SU-DHL-6 (cell line): ENCODE measurements around the gene GPR78.

ENCODE experiments used
- H2AFZ ChIP-seq: fragments of 200-600 bp; sonication (generic); 2 replicates; pipeline ENCODE4 v1.6.1; 2014; ENCODE audit warnings: low read depth, mild to moderate bottlenecking, moderate library complexity, mixed read lengths, antibody characterized with exemption, low read length; ENCODE audit not compliant: severe bottlenecking
- H3F3A ChIP-seq: fragments of 200-600 bp; shearing (Covaris generic); 2 replicates; pipeline ENCODE4 v1.6.0; 2016; ENCODE audit warnings: antibody characterized with exemption, mild to moderate bottlenecking; ENCODE audit not compliant: insufficient read depth
- H3K27ac ChIP-seq: fragments of 200-600 bp; sonication (generic); 2 replicates; pipeline ENCODE4 v1.5.1; 2016; ENCODE audit warnings: low read depth, mild to moderate bottlenecking, low read length, moderate library complexity, mixed read lengths
- H3K27me3 ChIP-seq: fragments of 200-600 bp; sonication (generic), shearing (Covaris generic); 2 replicates; pipeline ENCODE4 v1.6.0; 2014; ENCODE audit warnings: mild to moderate bottlenecking, low read length
- H3K36me3 ChIP-seq: fragments of 200-600 bp; sonication (generic); 2 replicates; pipeline ENCODE4 v1.6.1; 2014; ENCODE audit warnings: mild to moderate bottlenecking, low read length, mixed read lengths
- H3K4me2 ChIP-seq: fragments of 300-600, 200-600 bp; shearing (Covaris generic), sonication (generic); 2 replicates; pipeline ENCODE4 v1.6.0; 2014; ENCODE audit warnings: low read length, low read depth, mild to moderate bottlenecking; ENCODE audit not compliant: poor library complexity, severe bottlenecking
- H3K4me3 ChIP-seq: fragments of 200-600 bp; sonication (generic); 2 replicates; pipeline ENCODE4 v1.5.1; 2014; ENCODE audit warnings: antibody characterized with exemption, low read length, mild to moderate bottlenecking, mixed read lengths; ENCODE audit not compliant: insufficient read depth, poor library complexity, severe bottlenecking
- H3K79me2 ChIP-seq: fragments of 200-600 bp; sonication (generic); 2 replicates; pipeline ENCODE4 v1.6.1; 2014; ENCODE audit warnings: mild to moderate bottlenecking, low read length, moderate library complexity; ENCODE audit not compliant: insufficient read depth
- H3K9ac ChIP-seq: fragments of 200-600 bp; sonication (generic); 2 replicates; pipeline ENCODE4 v1.7.0; 2014; ENCODE audit warnings: mild to moderate bottlenecking, low read length
- H3K9me2 ChIP-seq: fragments of 200-600 bp; sonication (generic); replicated peaks from 2 replicates; pipeline ENCODE4 v1.6.1; 2014; ENCODE audit warnings: low read length; ENCODE audit not compliant: insufficient read depth
- H3K9me3 ChIP-seq: fragments of 200-600 bp; sonication (generic); 2 replicates; pipeline ENCODE4 v1.6.1; 2014; ENCODE audit warnings: low read length, mixed read lengths; ENCODE audit not compliant: insufficient read depth
- H4K20me1 ChIP-seq: fragments of 200-600 bp; sonication (generic); 2 replicates; pipeline ENCODE4 v1.6.1; 2014; ENCODE audit warnings: low read depth, mild to moderate bottlenecking, antibody characterized with exemption, low read length, moderate library complexity, mixed read lengths
- CTCF ChIP-seq: fragments of 200-600 bp; sonication (generic); IDR thresholded peaks from one replicate; pipeline ENCODE4 v1.5.1; 2017; ENCODE audit warnings: antibody characterized with exemption, mild to moderate bottlenecking, low read length, moderate library complexity; ENCODE audit not compliant: insufficient read depth, poor library complexity, severe bottlenecking
- EZH2phosphoT487 ChIP-seq: fragments of 200-600 bp; sonication (generic), shearing (Covaris generic); conservative IDR thresholded peaks from 2 replicates; pipeline ENCODE4 v1.6.1; 2018; ENCODE audit warnings: mild to moderate bottlenecking, antibody characterized with exemption, low read length, moderate library complexity, mixed read lengths

GPR78 gene

GRCh38 chr4:8553991-8554405 lies 26.2 kb upstream of the GPR78 start:
- Histone ChIP-seq H3F3A (no peaks in the 10 kb centered on the region), H4K20me1 (no peaks in the 10 kb centered on the region), H3K9me2 (no peaks in the 10 kb centered on the region), H3K4me3 (no peak overlapping the region), H3K27ac (no peak overlapping the region), H3K9ac (no peak overlapping the region), H3K27me3 (no peaks in the 10 kb centered on the region), H2AFZ (no peak overlapping the region), H3K79me2 (no peaks in the 10 kb centered on the region), H3K36me3 (no peaks in the 10 kb centered on the region), H3K9me3 (no peaks in the 10 kb centered on the region), H3K4me2 (no peak overlapping the region)
- TF ChIP-seq EZH2phosphoT487 (no peak), CTCF (no peak)

DNA sequence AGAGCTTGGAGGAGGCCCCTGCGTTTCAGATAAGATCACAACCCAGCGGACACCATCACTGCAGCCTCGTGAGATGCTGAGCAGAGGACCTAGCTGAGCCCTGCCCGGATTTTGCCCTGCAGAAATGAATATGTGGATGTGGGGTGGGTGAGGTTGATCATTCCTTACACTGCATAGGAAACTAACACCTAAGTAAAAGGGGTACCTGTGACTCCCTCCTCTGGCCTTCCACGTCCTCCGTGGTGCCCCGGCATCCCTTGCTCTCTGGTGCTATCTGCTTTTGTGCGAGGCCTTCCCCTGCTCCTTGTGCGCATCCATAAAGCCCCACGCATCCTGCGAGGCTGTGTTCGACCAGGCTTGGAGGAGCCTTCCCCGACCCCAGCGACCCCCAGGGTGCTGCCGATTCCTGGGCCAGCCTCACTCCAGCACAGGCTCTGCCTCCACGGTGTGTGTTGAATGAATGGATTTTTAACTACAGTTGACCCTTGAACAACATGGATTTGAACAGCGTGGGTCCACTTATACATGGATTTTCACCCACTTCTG lies 25.6 kb upstream of the GPR78 start:
- Histone ChIP-seq H3K9me2 (no peaks in the 10 kb centered on the region), H3K4me2 (no peak overlapping the region), H3K27me3 (no peaks in the 10 kb centered on the region), H3K36me3 (no peaks in the 10 kb centered on the region), H2AFZ (no peak overlapping the region), H4K20me1 (no peaks in the 10 kb centered on the region), H3K4me3 (no peak overlapping the region), H3F3A (no peaks in the 10 kb centered on the region), H3K9me3 (no peaks in the 10 kb centered on the region), H3K79me2 (no peaks in the 10 kb centered on the region), H3K27ac (no peak overlapping the region), H3K9ac (no peak overlapping the region)
- no peak for TF ChIP-seq CTCF
- no peak for TF ChIP-seq EZH2phosphoT487

DNA sequence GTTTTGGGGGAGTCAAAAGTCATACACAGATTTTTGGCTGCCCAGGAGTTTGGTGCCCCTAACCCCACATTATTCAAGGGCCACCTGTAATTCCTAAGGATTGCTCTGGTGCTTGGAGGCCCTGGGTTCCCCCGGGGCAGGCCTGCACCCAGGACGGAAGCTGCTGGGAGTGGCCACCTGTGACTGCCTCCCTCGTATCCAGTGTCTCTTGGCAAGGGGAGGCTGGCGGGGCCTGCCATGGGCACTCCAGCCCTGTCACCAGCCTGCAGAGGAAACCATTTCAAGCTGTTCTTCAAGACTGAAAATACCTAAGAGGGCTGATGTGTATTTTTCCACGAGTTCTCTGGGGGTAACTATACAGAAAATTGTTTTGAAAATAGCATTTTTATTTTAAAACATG lies 24.5 kb upstream of the GPR78 start:
- H2AFZ ChIP-seq: no peak overlapping the region
- H3K79me2 ChIP-seq: no peaks in the 10 kb centered on the region
- H3K36me3 ChIP-seq: no peaks in the 10 kb centered on the region
- H3F3A ChIP-seq: no peaks in the 10 kb centered on the region
- H4K20me1 ChIP-seq: no peaks in the 10 kb centered on the region
- no peak overlapping the region for H3K4me3 ChIP-seq
- H3K4me2 ChIP-seq: no peak overlapping the region
- H3K27ac ChIP-seq: no peak overlapping the region
- H3K9ac ChIP-seq: no peak overlapping the region
- H3K27me3 ChIP-seq: no peaks in the 10 kb centered on the region
- TF ChIP-seq EZH2phosphoT487 (no peak), CTCF (no peak)
- no peaks in the 10 kb centered on the region for H3K9me2 ChIP-seq
- H3K9me3 ChIP-seq: no peaks in the 10 kb centered on the region
